ENCODE measurements around the gene TRIOBP. TPM values are rescaled to one million over a fixed set of nuclear protein-coding genes. Genes with fewer than 3 reads are reported as not detected.

TRIOBP gene
- total RNA-seq, 1 experiment from 2014 or later, result 38.4 TPM

- Histone ChIP-seq H3K36me3 (ENCODE audit: control insufficient read depth, insufficient read depth, low read length) (no peaks in the 10 kb centered on the region), H3K4me1 (peaks cover 2% of the 10 kb centered on the region), H3K9me3 (no peaks in the 10 kb centered on the region), H3K4me3 (ENCODE audit: low read depth, low read length) (no peak overlapping the region), H3K27me3 (replicated peaks; ENCODE audit: control insufficient read depth, insufficient read depth, low read length) (no peaks in the 10 kb centered on the region)
- Mint-ChIP-seq H3K9me3 (ENCODE audit: unreplicated experiment) (no peaks in the 10 kb centered on the region), H3K27me3 (ENCODE audit: insufficient read depth, unreplicated experiment) (no peaks in the 10 kb centered on the region), H3K27ac (ENCODE audit: unreplicated experiment) (no peak overlapping the region), H3K4me3 (ENCODE audit: unreplicated experiment) (no peak overlapping the region), H3K4me1 (ENCODE audit: low read depth, unreplicated experiment) (peaks cover 2% of the 10 kb centered on the region), H3K36me3 (ENCODE audit: insufficient read depth, unreplicated experiment) (no peaks in the 10 kb centered on the region)
- intact Hi-C loops (cut with micrococcal nuclease; ENCODE audit: unreplicated experiment), result loop anchor here (5.0 kb wide), 3 partner anchors 58 to 168 kb away; partner anchors contain the start of gene PDXP
- ChIA-PET POLR2A (no interaction called here), CTCF (no interaction called here)
- BruUV-seq (replicated peaks), result no TSS peak
- TF ChIP-seq CTCF (IDR thresholded peaks at IDR 0.05; ENCODE audit: insufficient read depth in 1 of 2, low read depth in 1 of 2, low read length in 1 of 2, severe bottlenecking in 1 of 2, unreplicated experiment in 1 of 2), result no peak
- no peak for DNase-seq
Measured at GRCh38 chr22:37790234-37790633, 93.4 kb downstream of the TRIOBP start.

GRCh38 chr22:37792494-37792893 lies 95.6 kb downstream of the TRIOBP start:
- H3K4me1 Mint-ChIP-seq (ENCODE audit: low read depth, unreplicated experiment), result no peaks in the 10 kb centered on the region
- H3K27ac Mint-ChIP-seq (ENCODE audit: unreplicated experiment), result no peak overlapping the region
- Histone ChIP-seq H3K4me1 (peaks cover 10% of the 10 kb centered on the region), H3K4me3 (ENCODE audit: low read depth, low read length) (no peak overlapping the region), H3K27me3 (replicated peaks; ENCODE audit: control insufficient read depth, insufficient read depth, low read length) (no peaks in the 10 kb centered on the region), H3K9me3 (no peaks in the 10 kb centered on the region), H3K36me3 (ENCODE audit: control insufficient read depth, insufficient read depth, low read length) (no peaks in the 10 kb centered on the region)
- POLR2A ChIA-PET, result interaction anchor here (0.6 kb wide), 1 partner anchor 15 kb away, joined by 4 read pairs; no protein-coding TSS in a partner anchor
- TF ChIP-seq CTCF (IDR thresholded peaks at IDR 0.05; ENCODE audit: insufficient read depth in 1 of 2, low read depth in 1 of 2, low read length in 1 of 2, severe bottlenecking in 1 of 2, unreplicated experiment in 1 of 2), result no peak
- no peak for DNase-seq
- intact Hi-C loops (cut with micrococcal nuclease; ENCODE audit: unreplicated experiment), result loop anchor here (5.0 kb wide), 3 partner anchors 60 to 170 kb away; partner anchors contain the start of gene PDXP
- H3K27me3 Mint-ChIP-seq (ENCODE audit: insufficient read depth, unreplicated experiment), result no peaks in the 10 kb centered on the region
- H3K9me3 Mint-ChIP-seq (ENCODE audit: unreplicated experiment), result no peaks in the 10 kb centered on the region
- no TSS peak for BruUV-seq (replicated peaks)
- no peaks in the 10 kb centered on the region for H3K36me3 Mint-ChIP-seq (ENCODE audit: insufficient read depth, unreplicated experiment)
- CTCF ChIA-PET, result interaction anchor here (0.6 to 1.2 kb wide), 3 partner anchors 55 to 134 kb away, joined by 3 to 5 read pairs (median 4); partner anchors contain the start of gene PDXP
- no peak overlapping the region for H3K4me3 Mint-ChIP-seq (ENCODE audit: unreplicated experiment)

GRCh38 chr22:37794376-37794775 lies 97.5 kb downstream of the TRIOBP start:
- H3K27ac Mint-ChIP-seq (ENCODE audit: unreplicated experiment), result no peak overlapping the region
- no peaks in the 10 kb centered on the region for H3K9me3 ChIP-seq
- no peak for TF ChIP-seq CTCF (IDR thresholded peaks at IDR 0.05; ENCODE audit: insufficient read depth in 1 of 2, low read depth in 1 of 2, low read length in 1 of 2, severe bottlenecking in 1 of 2, unreplicated experiment in 1 of 2)
- no peak overlapping the region for H3K4me3 ChIP-seq (ENCODE audit: low read depth, low read length)
- peaks cover 10% of the 10 kb centered on the region for H3K4me1 ChIP-seq
- ChIA-PET POLR2A (no interaction called here), CTCF (no interaction called here)
- H3K9me3 Mint-ChIP-seq (ENCODE audit: unreplicated experiment), result no peaks in the 10 kb centered on the region
- H3K27me3 Mint-ChIP-seq (ENCODE audit: insufficient read depth, unreplicated experiment), result no peaks in the 10 kb centered on the region
- BruUV-seq (replicated peaks), result no TSS peak
- H3K27me3 ChIP-seq (replicated peaks; ENCODE audit: control insufficient read depth, insufficient read depth, low read length), result no peaks in the 10 kb centered on the region
- intact Hi-C loops (cut with micrococcal nuclease; ENCODE audit: unreplicated experiment), result loop anchor here (5.0 kb wide), 3 partner anchors 62 to 172 kb away; partner anchors contain the start of gene PDXP
- H3K36me3 Mint-ChIP-seq (ENCODE audit: insufficient read depth, unreplicated experiment), result no peaks in the 10 kb centered on the region
- no peaks in the 10 kb centered on the region for H3K36me3 ChIP-seq (ENCODE audit: control insufficient read depth, insufficient read depth, low read length)
- no peaks in the 10 kb centered on the region for H3K4me1 Mint-ChIP-seq (ENCODE audit: low read depth, unreplicated experiment)
- no peak overlapping the region for H3K4me3 Mint-ChIP-seq (ENCODE audit: unreplicated experiment)
- no peak for DNase-seq

Measured in Caco-2 (cell line).